HG02571 (cell line): ENCODE measurements around the gene ALK.
"Not testable (repeated sequence)": the region's sequence is repeated elsewhere in the genome, so short reads cannot be mapped to it uniquely, and the experiment has no call there.

Experiments used
- ATAC-seq: cut with Tn5 transposase; IDR thresholded peaks from one replicate; pipeline ENCODE4 v1.9.1; 2021; ENCODE audit warnings: mild to moderate bottlenecking, moderate library complexity; ENCODE audit not compliant: unreplicated experiment

The ALK gene

GRCh38 chr2:29761278-29761677 lies 160.1 kb downstream of the ALK start:
- no peak for ATAC-seq

- ATAC-seq = no peak
Observed at GRCh38 chr2:29760008-29760407, 161.4 kb downstream of the ALK start.

GRCh38 chr2:29759360-29759759 lies 162.0 kb downstream of the ALK start:
- ATAC-seq = no peak

DNA sequence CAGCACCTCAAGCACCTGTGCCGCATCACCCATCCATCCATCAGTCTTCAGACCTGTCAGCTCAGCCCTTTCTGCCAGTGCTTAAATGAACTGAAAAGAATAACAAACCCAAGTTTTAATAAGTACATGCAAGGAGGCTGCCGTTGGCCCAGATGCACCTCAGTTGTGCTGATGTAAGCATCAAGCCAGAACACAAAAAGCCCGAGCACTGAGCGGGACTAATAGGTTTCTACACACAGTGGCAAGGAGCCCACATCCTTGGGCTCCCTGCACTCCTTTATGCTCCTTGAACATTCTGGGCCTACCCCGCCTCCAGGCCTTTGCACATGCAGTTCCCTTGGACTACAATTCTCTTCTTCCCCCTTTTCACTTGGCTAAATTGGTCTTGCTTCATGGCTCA lies 165.6 kb downstream of the ALK start:
- no peak for ATAC-seq

GRCh38 chr2:29755233-29755632 lies 166.2 kb downstream of the ALK start:
- ATAC-seq = no peak

GRCh38 chr2:29753671-29754444 lies 167.5 kb downstream of the ALK start:
- ATAC-seq = no peak

GRCh38 chr2:29751390-29751789 lies 170.0 kb downstream of the ALK start:
- no peak for ATAC-seq

DNA sequence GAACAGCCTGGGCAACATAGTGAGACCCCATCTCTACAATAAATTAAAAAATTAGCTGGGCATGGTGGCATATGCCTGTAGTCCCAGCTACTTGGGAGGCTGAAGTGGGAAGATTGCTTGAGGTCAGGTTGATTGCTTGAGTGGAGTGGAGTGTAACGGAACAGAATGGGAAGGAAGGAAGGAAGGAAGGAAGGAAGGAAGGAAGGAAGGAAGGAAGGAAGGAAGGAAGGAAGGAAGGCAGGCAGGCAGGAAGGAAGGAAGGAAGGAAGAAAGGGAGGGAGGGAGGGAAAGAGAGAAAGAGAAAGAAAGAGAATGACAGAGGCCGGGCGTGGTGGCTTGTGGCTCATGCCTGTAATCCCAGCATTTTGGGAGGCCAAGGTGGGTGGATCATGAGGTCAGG lies 170.9 kb downstream of the ALK start:
- not testable (repeated sequence) for ATAC-seq

DNA sequence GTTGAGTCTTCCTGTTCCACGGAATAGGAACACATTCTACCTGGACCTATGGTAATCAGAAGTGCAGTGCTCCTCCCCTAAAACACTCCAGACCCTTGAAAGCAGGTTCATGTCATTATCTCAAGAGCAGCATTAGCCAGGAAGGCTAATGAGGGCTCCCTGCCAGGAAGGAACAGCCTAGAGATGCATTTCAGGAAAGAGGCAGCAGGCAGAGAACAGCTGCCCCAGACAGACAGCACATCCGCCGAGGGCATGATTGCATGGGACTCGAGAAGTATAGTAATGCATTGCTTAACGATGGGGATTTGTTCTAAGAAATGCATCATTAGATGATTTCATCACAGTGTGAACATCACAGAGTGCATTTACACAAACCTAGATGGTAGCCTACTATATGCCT lies 171.5 kb downstream of the ALK start:
- no peak for ATAC-seq

DNA sequence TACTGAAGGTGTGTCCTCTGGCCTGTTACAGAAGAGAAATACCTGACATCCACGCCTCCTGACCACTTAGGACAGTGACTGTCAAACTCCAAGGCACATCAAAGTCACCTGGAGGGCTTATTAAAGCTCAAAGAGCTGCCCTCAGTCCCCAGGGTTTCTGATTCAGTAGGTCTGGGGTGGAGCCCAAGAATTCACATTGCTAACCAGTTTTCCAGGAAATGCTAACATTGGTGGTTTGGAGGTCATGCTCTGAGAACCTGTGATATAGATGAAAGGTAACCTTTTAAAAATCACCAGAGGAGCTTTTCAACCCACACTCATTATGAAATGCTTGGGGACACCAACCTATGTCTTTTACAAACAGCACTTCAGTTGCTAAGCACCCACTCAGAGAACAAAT lies 172.3 kb downstream of the ALK start:
- ATAC-seq = no peak

GRCh38 chr2:29747786-29748470 lies 173.5 kb downstream of the ALK start:
- peak; percentile 46 for ATAC-seq

GRCh38 chr2:29744976-29745375 lies 176.4 kb downstream of the ALK start:
- ATAC-seq = peak; percentile 74

- ATAC-seq = no peak
Observed at GRCh38 chr2:29743516-29743915, 177.9 kb downstream of the ALK start.

DNA sequence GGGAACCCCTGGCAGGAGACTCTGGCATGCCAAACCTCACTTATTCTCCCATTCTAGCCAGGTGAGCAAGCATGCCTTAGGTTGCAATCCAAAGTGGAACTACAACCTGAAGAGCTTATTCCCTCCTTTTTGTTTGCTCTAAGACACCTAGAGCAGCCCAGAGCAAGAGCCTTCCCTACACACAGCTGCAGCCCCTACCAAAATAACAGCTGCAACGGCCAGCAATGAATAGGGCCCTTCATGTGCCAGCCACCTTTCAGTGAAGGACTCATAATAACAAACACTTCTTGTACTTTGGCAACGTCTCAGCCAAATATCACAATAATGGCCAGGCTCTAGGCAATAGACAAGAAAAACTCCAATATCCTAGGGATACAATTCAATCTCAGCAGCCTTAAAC lies 178.7 kb downstream of the ALK start:
- ATAC-seq = no peak

DNA sequence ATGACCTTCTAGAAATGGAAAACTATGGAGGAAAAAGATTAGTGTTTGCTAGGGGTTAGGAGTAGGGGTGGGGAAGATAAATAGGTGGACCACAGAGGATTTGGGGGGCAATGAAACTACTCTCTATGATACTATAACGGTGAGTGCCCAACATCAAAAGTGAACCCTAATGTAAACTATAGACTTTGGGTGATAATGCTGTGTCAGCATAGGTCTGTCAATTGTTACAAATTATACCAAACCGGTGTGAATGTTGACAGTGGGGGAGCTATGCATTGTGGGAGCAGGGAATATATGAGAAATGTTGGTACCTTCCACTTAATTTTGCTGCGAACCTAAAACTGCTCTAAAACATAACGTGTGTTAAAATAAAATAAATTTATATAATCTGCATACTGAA lies 180.3 kb downstream of the ALK start:
- no peak for ATAC-seq

DNA sequence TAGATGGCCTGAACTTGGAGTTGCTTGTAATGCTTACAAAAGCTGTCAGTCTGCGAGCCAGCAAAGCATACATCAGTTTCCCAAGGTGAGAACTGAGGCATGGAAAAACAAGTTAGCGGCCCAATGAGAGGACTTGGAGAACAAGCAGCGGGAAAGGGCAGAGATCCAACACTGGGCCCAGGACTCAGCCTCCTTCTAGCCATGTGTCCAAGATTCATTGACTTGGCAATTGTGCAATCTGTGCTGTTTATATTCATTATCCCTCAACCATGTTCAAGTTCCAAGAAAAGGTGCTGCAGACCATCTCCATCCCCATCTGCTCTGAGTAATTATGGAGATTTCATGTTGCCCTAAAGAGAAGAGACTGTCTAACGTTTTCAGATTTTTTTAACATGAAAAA lies 187.4 kb downstream of the ALK start:
- ATAC-seq = no peak

GRCh38 chr2:29733213-29733612 lies 188.2 kb downstream of the ALK start:
- no peak for ATAC-seq

- no peak for ATAC-seq
Observed at GRCh38 chr2:29731948-29732347, 189.4 kb downstream of the ALK start.

DNA sequence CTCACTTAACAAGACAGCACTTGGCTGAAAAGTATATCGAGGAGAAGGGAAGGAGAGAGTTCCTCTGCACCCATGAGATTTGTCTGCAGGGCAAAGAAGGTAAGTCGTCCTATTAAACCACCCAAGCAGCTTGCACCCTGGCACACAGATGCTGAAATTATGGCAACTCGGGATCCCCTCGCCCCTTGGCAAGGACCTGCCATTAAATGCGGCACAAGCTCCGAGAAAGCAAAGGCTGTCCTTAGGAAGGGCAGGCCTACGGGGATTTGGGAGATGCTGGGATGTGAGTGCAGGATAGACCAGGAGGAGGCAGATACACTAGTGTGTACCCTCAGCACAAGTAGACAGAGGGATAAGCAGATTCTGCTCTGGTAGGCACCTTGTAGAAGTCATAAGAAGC lies 191.5 kb downstream of the ALK start:
- no peak for ATAC-seq

DNA sequence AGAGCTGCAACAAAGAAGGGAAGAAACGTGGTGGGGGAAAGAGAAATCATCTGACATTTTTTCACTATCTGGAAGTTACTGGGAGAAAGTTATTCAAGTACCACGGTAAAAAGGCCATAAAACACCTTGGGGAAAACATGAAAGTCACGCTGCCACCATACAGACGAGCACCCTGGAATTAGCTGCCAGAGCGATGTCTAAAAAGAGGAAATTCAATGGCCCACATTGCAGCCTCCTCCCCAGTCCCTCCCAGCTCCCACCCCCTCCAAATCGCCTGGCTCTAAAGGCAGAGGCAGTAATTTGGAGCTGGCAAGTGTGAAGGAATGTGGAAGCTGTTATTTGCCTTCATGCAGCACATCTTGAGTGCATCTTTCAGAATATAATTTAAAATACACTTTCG lies 192.0 kb downstream of the ALK start:
- no peak for ATAC-seq

DNA sequence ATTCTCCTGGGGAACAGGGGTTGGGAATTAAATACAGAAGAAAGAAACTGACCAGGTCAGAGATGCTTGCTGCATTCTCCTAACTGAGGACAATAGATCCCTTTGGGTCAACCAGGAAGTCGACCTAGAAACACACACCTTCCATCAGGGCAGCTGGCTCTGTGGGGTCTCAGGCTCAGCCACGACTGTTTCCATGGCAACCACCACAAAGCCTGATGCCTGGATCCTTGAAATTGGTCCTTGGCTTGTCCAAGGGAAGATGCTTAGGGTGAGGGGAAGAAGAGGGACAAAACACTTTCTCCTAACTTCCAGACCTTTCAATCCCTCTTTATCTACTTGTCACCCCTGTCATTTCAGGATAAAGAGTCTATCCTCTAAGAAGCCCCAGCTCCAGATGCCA lies 194.4 kb downstream of the ALK start:
- no peak for ATAC-seq

- no peak for ATAC-seq
Observed at GRCh38 chr2:29725610-29726009, 195.8 kb downstream of the ALK start.

DNA sequence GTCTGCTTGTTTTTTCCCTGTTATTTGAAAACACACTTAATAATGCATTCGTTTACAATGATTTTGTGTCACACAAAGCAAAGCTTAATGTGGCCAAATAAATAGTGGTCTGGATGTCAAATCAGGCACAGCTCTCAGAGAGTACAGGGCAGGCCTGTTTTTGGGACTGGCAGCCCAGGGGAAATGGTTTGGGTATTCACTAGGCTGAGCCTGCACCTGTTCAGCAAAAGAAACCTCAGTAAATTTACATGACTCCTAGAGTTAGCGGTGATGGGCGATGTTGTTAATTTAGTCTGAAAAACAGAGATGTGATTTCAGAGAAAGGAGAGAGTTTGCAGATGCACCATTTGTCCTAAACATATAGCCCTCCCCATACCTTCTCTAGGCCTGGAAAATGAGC lies 197.1 kb downstream of the ALK start:
- peak; percentile 38 for ATAC-seq
